ENCODE data around the gene RREB1.
"Not testable (repeated sequence)": the region's sequence is repeated elsewhere in the genome, so short reads cannot be mapped to it uniquely, and the experiment has no call there.

The RREB1 gene

DNA sequence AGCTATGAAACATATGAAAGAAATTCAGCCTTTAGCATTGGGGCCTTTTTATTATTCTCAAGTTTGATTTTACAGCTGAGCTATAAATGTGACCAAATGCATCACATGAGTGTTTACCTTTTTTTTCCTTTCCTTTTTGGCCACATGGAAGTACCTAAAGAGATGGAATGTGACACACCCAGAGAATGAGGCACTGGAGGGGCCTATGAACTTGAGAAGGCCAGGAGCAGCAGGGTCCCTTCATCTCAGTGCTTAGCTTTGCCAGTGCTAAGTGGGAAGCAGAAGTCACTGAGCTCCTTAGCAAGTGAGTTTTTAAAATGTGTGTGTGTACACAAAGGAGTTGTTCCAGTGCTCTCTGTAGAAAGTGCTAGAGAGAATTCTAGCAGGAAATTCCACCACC, 44.7 kb downstream of the RREB1 start:
- no peak overlapping the region for H3K4me3 ChIP-seq (ENCODE audit: low read depth in 1 of 2, low read length in 1 of 2)
- H3K4me1 ChIP-seq (ENCODE audit: control insufficient read depth in 1 of 2, insufficient read depth in 1 of 2, low read depth in 1 of 2, low read length in 1 of 2), result peaks cover 55 to 66% of the 10 kb centered on the region in 2 experiments
- H3K27me3 ChIP-seq, result no peaks in the 10 kb centered on the region
- peak overlapping the region; percentile 58 for H3K27ac ChIP-seq
- TF ChIP-seq, protein P1, sequence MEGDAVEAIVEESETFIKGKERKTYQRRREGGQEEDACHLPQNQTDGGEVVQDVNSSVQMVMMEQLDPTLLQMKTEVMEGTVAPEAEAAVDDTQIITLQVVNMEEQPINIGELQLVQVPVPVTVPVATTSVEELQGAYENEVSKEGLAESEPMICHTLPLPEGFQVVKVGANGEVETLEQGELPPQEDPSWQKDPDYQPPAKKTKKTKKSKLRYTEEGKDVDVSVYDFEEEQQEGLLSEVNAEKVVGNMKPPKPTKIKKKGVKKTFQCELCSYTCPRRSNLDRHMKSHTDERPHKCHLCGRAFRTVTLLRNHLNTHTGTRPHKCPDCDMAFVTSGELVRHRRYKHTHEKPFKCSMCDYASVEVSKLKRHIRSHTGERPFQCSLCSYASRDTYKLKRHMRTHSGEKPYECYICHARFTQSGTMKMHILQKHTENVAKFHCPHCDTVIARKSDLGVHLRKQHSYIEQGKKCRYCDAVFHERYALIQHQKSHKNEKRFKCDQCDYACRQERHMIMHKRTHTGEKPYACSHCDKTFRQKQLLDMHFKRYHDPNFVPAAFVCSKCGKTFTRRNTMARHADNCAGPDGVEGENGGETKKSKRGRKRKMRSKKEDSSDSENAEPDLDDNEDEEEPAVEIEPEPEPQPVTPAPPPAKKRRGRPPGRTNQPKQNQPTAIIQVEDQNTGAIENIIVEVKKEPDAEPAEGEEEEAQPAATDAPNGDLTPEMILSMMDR (IDR thresholded peaks at IDR 0.05), result no peak
- no peaks in the 10 kb centered on the region for H3K9me3 ChIP-seq
- H3K36me3 ChIP-seq, result no peaks in the 10 kb centered on the region

DNA sequence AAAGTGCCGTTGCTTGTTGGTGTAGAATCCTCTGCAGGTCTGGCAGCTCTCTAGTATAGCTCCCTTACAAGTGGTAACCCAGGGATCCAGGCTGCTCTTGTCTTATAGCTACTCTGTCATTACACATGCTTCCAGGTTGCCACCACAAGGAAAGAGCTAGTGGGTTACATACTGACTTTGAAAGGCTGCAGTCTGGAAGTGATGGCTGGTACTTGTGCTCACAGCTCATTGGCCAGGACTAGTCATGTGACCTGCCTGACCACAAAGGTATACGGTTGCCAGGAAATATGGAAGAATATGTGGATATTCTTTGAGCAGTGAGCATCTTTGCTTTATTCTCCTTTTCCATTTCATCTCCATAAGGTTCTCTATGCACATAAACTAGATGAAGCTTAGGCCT, 46.0 kb downstream of the RREB1 start:
- Histone ChIP-seq H3K36me3 (no peaks in the 10 kb centered on the region), H3K27ac (peak overlapping the region; percentile 77), H3K27me3 (no peaks in the 10 kb centered on the region), H3K4me3 (ENCODE audit: low read depth in 1 of 2, low read length in 1 of 2) (peak overlapping the region in 1 of 2 experiments; percentile 7), H3K4me1 (ENCODE audit: control insufficient read depth in 1 of 2, insufficient read depth in 1 of 2, low read depth in 1 of 2, low read length in 1 of 2) (peaks cover 55 to 59% of the 10 kb centered on the region in 2 experiments), H3K9me3 (no peaks in the 10 kb centered on the region)
- TF ChIP-seq, protein P1 (IDR thresholded peaks at IDR 0.05), result no peak

- no peaks in the 10 kb centered on the region for H3K27me3 ChIP-seq
- no peaks in the 10 kb centered on the region for H3K36me3 ChIP-seq
- H3K4me3 ChIP-seq (ENCODE audit: low read depth in 1 of 2, low read length in 1 of 2), result peak overlapping the region; percentile 0 to 35
- H3K4me1 ChIP-seq (ENCODE audit: control insufficient read depth in 1 of 2, insufficient read depth in 1 of 2, low read depth in 1 of 2, low read length in 1 of 2), result peaks cover 55 to 59% of the 10 kb centered on the region in 2 experiments
- no peaks in the 10 kb centered on the region for H3K9me3 ChIP-seq
- H3K27ac ChIP-seq, result peak overlapping the region; percentile 77
- TF ChIP-seq, protein P1 (IDR thresholded peaks at IDR 0.05), result no peak
These were observed 46.8 kb downstream of the RREB1 start for GRCh38 chr6:7154341-7155139.

DNA sequence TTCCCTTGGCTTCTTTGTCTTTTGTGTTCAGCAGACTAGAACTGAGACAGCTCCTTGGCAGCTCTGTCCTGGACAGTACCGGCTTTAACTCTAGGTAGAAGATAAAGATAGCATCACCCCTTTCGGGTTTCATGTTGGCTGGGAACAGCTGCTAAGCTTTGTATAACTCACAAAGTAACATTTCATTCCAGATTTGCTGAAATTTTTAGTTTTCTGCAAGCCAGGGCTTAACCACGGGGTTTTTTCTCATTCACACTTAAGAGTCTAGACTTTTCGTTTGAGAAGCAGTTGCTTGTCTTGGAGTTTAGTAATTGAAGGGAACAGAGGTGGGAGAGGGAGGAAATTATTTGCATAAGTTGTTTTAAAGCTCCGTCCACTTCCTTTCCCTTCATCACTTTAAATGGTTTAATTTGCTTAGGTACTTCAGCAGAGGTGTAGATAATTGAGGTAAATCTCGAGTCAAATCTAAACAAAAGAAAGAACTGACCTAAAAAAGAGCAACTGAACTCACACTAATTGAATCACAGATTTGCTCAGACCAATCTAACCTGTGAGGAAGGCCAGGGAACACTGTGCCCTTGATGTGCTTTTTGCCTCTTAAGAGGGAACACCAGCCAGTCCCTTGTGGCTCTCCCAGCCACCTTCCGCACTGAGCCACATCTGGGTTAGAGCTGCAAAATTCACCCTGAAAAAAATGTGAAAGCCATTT, 48.3 kb downstream of the RREB1 start:
- Histone ChIP-seq H3K27ac (peak overlapping the region; percentile 77), H3K4me3 (ENCODE audit: low read depth in 1 of 2, low read length in 1 of 2) (no peak overlapping the region), H3K9me3 (no peaks in the 10 kb centered on the region), H3K27me3 (no peaks in the 10 kb centered on the region), H3K36me3 (no peaks in the 10 kb centered on the region), H3K4me1 (ENCODE audit: control insufficient read depth in 1 of 2, insufficient read depth in 1 of 2, low read depth in 1 of 2, low read length in 1 of 2) (peaks cover 46 to 51% of the 10 kb centered on the region in 2 experiments)
- TF ChIP-seq, protein P1 (IDR thresholded peaks at IDR 0.05), result no peak

DNA sequence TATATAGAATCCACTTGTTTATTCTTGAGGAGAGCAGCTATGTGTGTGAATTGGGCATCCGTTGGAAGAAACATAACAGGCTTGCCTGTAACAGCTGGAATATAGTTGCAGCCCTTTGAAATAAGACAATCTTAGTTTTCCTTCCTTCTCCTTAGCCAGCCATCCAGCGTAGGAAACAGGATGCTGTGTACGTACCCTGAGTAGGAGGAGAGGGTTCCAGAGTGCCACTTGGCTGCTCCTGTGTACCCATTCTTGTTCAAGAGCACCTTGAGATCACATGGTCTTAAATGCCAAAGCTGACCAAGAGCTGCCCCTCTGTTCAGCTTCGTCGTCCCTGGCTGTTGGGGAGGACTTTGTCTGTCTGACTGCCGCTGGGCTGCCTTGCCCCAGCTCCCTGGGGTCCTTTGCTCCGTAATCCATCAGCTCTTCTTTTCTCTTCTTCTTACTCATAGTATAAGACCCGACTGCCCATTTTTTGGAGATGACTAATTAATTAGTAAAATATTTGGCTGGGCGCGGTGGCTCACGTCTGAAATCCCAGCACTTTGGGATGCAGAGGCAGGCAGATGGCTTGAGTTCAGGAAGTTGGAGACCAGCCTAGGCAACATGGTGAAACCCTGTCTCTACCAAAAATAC, 49.0 kb downstream of the RREB1 start:
- no peak overlapping the region for H3K4me3 ChIP-seq (ENCODE audit: low read depth in 1 of 2, low read length in 1 of 2)
- no peaks in the 10 kb centered on the region for H3K9me3 ChIP-seq
- H3K27me3 ChIP-seq, result no peaks in the 10 kb centered on the region
- H3K27ac ChIP-seq, result peak overlapping the region; percentile 77
- TF ChIP-seq, protein P1 (IDR thresholded peaks at IDR 0.05), result no peak
- H3K36me3 ChIP-seq, result no peaks in the 10 kb centered on the region
- H3K4me1 ChIP-seq (ENCODE audit: control insufficient read depth in 1 of 2, insufficient read depth in 1 of 2, low read depth in 1 of 2, low read length in 1 of 2), result peaks cover 41 to 43% of the 10 kb centered on the region in 2 experiments

GRCh38 chr6:7157307-7157706, 49.5 kb downstream of the RREB1 start:
- not testable (repeated sequence) for H3K36me3 ChIP-seq; H3K27me3 ChIP-seq; H3K9me3 ChIP-seq; H3K27ac ChIP-seq; H3K4me3 ChIP-seq (ENCODE audit: low read depth in 1 of 2, low read length in 1 of 2)
- peaks cover 40 to 41% of the 10 kb centered on the region in 2 experiments for H3K4me1 ChIP-seq (ENCODE audit: control insufficient read depth in 1 of 2, insufficient read depth in 1 of 2, low read depth in 1 of 2, low read length in 1 of 2)
